HG02938 (cell line): ENCODE measurements around the gene DCAF6.
"Not testable (repeated sequence)": the region's sequence is repeated elsewhere in the genome, so short reads cannot be mapped to it uniquely, and the experiment has no call there.

Source experiments
- ATAC-seq: cut with Tn5 transposase; IDR thresholded peaks from one replicate; pipeline ENCODE4 v1.9.1; 2021; ENCODE audit warnings: mild to moderate bottlenecking, moderate library complexity; ENCODE audit not compliant: unreplicated experiment

Gene DCAF6

GRCh38 chr1:167924102-167924501 is 12.4 kb upstream of the DCAF6 start:
- ATAC-seq, result no peak

- ATAC-seq, result no peak
These were observed 11.8 kb upstream of the DCAF6 start for GRCh38 chr1:167924543-167925231.

DNA sequence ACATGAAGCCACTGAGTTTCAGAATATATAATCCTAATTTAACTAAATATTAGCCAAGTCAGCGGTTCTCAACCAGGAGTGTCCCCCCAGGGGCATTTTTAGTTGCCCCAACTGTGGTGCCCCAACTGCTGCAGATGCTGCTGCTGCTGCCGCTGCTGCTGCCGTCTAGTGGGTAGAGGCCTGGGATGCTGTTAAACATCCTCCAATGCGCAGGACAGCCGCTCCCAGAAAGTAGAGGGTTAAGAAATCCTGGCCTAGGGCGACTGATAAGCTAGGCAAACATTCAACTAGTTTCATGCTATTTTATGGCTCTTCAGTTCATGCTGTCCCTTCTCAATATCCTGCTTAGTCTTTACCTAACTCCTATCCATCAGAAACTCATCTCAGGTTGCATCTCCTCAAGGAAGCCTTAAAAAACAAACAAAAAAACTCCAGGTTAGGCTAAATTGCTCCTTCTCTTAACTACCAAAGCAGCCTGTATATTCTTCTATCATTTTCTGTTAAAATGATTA is 9.9 kb upstream of the DCAF6 start:
- no peak for ATAC-seq

GRCh38 chr1:167927046-167927754 is 9.3 kb upstream of the DCAF6 start:
- ATAC-seq, result peak; percentile 53

DNA sequence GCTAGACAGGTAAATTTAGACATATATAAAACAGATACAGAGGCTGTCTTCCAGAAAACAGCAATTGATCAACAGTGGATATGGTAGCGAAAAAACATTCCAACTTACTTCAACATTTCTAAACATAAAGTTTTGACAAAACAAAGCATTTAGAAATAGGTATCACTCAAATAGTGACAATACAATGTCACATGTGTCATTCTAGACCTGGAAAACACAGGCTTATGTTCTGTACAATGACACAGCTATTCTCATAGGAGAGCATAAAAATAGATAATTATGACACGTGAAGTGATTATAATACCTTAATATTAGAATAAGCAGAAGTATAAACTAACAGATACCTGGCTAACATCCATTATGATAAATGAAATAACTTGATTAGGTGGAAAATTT is 8.0 kb upstream of the DCAF6 start:
- no peak for ATAC-seq

DNA sequence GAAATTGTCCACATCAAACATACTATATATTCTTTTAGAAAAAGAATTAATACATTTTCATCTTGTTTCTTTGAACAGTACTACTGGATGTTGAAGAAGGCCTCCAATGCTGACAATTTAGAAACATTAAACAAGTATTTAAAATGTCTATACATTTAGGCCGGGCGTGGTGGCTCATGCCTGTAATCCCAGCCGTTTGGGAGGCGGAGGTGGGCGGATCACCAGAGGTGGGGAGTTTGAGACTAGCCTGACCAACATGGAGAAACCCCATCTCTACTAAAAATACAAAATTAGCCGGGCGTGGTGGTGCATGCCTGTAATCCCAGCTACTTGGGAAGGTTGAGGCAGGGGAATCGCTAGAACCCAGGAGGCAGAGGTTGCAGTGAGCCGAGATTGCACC is 7.6 kb upstream of the DCAF6 start:
- not testable (repeated sequence) for ATAC-seq

- no peak for ATAC-seq
These were observed 6.8 kb upstream of the DCAF6 start for GRCh38 chr1:167929725-167930124.

GRCh38 chr1:167933788-167934187 is 2.7 kb upstream of the DCAF6 start:
- ATAC-seq, result no peak

- no peak for ATAC-seq
These were observed 1.9 kb upstream of the DCAF6 start for GRCh38 chr1:167934426-167935215.

DNA sequence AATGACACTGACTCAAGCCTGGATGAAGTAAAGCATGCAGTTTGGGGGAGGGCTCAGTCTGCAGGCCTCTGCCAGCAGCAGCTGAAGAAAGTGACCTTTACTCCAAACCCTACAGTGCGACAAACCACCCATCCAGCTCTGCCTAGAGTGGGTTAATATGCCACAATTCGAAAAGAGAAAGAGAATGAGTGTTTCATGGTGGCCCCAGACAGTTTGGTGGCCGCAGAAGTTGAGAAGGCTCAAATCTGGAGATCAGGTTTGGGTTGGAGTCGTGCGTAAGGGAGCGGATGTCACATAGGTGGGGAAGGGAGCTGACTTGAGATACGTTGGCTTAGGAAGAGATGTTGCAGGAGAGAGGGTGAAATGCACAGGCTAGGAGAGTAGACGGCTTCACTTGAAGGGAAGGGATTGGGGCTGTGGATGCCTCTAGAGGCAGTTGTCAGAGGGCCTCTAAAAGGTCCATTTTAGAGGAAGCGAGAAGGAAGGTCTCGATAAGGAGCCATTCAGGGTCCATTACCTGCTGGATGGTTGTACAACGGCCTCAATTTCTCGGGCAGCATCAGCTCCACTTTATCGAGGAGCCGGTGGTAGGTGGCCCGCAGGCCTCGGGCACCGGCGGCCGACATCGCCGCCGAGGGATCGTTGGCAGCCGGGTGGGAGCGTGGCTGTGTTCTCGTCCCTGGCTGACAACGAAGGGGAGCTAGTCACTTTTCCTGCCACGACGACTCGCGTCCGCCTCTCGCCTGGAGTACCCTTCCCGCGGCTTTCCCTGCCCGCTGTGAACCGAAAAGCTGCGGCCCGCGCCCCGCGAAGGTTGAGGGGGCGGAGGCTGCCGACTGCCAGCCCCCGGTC is 1.0 kb upstream of the DCAF6 start:
- ATAC-seq, result peak; percentile 17

GRCh38 chr1:167936930-167937708 is 636 bp downstream of the DCAF6 start, which contains the start of gene MPC2:
Gene MPC2, minus strand, starts transcription at chr1:167937072. Its CDS starts 1,231 bp downstream, at chr1:167935841.
- peak; percentile 8 for ATAC-seq

GRCh38 chr1:167937709-167938010 is 1.2 kb downstream of the DCAF6 start:
- ATAC-seq, result no peak

DNA sequence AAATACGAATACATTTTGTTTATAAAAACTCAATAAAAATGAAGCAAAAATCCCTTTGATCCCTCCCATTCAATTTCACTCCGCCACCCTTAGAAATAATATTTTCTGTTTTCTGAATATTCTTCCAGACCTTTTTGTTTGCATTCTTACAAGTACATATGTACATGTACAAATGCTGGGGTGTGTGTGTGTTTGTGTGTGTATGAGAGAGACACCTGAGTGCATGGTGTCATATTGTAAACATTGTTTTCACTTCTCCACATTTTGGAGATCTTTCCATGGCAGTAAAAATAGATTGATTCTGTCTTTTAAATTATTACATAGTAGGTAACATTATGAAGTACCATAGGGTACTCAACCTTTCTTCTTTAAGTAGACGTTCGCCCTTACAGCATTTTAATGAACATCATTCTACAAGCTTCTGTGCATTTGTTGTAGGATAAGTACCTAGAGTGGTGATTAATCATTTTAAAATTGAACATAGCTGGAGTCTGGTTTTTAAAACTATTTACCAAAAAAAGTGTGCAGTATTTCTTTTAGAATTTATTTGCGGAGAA is 1.7 kb downstream of the DCAF6 start:
- ATAC-seq, result no peak

GRCh38 chr1:167940264-167940663 is 3.8 kb downstream of the DCAF6 start:
- ATAC-seq, result no peak

GRCh38 chr1:167943541-167943940 is 7.1 kb downstream of the DCAF6 start:
- ATAC-seq, result no peak

DNA sequence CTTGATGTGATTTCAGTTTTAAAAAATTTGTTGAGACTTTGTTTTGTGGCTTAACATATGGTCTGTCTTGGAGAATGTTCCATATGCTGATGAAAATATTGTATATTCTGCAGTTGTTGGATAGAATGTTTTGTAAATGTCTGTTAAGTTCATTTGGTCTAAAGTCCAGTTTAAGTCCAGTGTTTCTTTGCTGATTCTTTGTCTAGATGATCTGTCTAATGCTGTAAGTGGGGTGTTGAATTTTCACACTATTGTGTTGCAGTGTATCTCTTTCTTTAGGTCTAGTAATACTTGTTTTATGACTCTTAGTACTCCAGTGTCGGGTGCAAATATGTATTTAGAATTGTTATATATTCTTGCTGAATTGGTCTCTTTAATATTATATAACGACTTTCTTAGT is 11.2 kb downstream of the DCAF6 start:
- no peak for ATAC-seq

DNA sequence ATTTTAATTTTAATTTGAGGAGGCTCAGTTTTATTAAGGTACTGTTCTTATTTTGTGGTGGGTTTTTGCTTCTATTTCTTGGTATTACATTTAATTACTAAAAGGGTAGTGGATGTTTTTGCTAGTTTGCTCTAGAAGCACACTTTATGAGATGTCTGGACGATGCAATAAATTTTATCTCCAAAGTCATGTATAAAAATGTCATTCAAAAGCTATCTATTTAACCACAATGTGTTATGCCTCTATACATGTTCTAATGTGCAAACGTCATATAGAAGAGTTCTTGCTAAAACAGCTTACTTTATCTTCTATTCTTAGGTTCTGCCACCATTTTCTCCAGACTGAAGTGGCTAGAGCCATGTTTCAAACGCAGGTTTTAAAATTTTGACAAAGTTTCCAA is 13.3 kb downstream of the DCAF6 start:
- no peak for ATAC-seq

DNA sequence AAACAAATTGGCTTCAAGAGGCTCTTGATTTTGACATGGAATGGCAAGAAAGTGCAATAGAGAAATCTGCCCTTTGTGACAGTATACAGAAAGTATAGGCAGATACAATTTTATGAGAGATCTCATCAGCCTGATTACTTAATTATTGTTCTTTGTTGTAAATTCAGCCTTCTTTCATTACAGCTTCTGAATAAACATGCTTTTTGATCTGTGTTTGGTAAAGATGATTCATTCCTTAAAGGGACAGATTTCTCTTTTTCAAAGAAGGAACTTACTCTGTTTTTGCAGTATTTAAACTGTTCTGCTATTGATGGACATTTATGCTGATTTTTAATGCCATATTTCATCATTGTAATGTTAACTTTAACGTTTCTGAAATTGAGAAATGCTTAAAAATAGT is 14.1 kb downstream of the DCAF6 start:
- ATAC-seq, result no peak

GRCh38 chr1:167955915-167956314 is 19.4 kb downstream of the DCAF6 start:
- no peak for ATAC-seq

GRCh38 chr1:167957710-167958109 is 21.2 kb downstream of the DCAF6 start:
- ATAC-seq, result no peak
